Measurements from ENCODE around the gene MGAT4B.

DNA sequence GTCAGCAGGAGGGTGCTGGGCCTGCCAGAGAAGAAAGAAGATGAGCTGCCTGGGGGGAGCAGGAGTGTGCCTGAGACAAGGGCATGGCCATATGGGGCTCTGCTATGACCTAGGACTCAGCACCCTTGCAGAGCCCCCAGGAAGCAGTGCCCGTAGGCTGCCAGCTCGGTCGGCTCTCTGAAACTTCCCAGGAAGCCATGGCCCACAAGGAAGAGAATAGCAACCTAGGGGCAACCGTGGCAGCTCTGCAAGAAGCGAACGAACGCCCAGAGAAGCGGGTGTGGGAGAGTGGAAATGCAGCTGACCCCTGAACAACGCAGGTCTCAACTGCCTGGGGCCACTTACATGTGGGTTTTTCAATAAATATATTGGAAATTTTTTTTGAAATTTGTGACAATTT, 23.5 kb downstream of the MGAT4B start:
- no peak for TF ChIP-seq EZH2phosphoT487 (conservative IDR thresholded peaks at IDR 0.05; ENCODE audit: low read length)
- TF ChIP-seq, protein P1, sequence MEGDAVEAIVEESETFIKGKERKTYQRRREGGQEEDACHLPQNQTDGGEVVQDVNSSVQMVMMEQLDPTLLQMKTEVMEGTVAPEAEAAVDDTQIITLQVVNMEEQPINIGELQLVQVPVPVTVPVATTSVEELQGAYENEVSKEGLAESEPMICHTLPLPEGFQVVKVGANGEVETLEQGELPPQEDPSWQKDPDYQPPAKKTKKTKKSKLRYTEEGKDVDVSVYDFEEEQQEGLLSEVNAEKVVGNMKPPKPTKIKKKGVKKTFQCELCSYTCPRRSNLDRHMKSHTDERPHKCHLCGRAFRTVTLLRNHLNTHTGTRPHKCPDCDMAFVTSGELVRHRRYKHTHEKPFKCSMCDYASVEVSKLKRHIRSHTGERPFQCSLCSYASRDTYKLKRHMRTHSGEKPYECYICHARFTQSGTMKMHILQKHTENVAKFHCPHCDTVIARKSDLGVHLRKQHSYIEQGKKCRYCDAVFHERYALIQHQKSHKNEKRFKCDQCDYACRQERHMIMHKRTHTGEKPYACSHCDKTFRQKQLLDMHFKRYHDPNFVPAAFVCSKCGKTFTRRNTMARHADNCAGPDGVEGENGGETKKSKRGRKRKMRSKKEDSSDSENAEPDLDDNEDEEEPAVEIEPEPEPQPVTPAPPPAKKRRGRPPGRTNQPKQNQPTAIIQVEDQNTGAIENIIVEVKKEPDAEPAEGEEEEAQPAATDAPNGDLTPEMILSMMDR (IDR thresholded peaks at IDR 0.05; ENCODE audit: insufficient read depth, low read length, poor library complexity, severe bottlenecking): no peak
